COLO829 (cell line): ENCODE results near the gene NCKAP5.

Source experiments
- DNase-seq: peaks from one replicate; pipeline ENCODE4 v3.0.0; 2012; ENCODE audit warnings: low spot score

NCKAP5 gene

DNA sequence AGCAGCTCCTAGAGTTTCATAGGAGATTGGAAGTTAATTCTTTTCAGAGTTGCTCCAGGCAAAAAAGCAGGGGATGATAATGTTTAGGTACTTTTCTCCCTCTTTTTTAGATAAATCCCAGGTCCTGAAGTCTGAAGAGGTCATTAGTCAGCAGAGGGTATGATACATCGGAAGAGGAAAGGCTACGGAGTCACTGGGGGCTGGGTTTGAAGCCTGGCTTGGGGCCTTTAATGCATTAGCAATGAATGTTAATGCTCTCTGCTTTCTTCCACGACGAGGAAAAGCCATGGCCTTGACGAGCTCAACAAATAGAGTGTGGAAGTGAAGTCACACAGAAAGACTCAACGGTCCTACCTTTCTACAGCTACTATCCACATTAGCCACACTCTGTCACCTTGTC lies 235.1 kb downstream of the NCKAP5 start:
- no peak for DNase-seq

DNA sequence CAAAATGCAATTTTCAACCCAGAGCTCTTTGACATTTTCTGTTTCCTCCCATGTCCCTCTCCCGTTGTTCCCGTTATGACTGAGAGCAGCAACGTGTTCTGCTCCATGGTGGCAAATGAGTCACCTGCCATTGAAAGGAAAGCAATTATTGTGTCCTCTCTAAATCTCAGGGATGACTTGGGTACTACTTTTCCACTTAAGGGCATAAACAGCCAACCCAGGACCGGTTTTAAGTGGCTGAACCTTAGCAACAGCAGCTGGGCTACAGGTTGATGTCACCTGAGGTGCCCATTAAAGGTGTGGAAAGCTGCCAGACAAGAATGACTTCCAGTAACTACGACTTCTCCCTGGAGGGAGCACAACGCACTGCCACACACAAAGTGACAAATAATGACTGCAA lies 236.8 kb downstream of the NCKAP5 start:
- DNase-seq = no peak

DNA sequence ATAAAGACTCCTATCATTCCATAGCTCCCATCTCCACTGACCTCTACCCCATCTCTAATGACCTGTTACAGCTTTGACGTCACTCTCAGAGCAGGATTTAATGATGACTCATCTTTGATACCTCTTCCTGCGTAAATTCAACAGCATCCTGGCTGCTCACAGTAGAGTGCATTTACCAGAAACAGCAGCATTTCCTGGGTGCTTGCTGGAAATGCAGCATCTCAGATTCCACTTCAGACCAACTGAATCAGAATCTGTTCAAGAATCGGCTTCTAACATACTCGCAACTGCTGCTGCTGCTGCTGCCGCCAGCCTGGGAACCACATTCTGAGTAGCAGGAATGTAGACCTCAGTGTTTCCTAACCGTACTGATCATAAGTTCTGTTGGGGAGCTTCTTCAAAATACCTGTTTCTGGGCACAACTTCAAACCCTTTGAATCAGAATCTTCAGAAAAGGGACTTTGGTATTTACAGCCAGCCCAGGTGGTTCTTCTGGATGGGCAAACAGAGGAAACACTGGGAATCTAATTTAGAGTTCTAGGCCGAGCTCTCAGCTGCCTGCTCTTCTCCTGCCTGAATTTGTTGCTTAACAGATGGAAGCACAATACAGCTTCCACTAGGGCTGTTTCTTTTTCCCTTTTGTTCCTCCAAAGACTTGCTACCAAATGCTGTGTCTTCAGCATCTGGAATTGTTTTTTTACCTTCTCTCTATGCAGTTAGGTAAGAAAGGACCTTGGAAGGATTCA lies 241.4 kb downstream of the NCKAP5 start:
- peak; percentile 56 for DNase-seq

DNA sequence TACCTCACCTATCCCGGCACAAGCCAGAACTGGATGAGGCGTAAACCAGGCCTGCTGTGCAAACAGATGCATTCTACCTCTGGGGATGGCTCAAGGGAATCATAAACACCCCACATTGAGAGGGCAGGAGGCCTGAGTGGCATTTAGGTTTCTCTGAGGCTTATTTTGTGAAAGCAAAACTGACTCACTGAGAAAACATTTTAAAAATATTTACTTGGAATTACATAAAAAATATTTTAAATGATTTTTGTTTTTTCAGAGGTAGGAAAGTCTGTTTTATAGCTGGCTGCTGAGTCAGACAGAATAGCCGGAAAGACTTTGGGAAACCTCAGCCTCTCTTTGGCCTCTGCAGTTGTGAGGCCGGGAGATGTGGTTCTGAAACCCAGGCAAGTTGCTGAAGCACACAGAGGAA lies 244.1 kb downstream of the NCKAP5 start:
- DNase-seq = no peak

- no peak for DNase-seq
These were observed 245.4 kb downstream of the NCKAP5 start for GRCh38 chr2:133322909-133323308.

- DNase-seq = no peak
These were observed 251.1 kb downstream of the NCKAP5 start for GRCh38 chr2:133317178-133317577.

DNA sequence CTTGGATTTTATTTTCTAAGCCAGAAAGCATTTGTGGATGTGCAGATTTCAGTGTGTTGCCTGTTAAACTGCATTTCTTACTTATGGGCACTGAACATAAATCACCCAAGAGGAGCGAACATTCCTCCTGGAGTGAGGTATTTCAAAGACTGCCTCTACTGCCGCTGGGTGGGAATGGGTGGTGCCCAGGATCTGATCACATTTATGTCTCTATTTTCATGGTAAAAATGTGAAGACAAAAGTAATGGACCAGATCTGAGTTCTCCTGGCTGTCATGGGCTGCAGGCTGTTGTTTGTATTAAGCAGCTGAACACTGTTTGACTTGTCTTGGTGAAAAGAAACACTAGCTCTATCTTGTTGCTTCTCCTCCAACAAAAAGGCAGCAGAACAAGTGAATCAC lies 251.7 kb downstream of the NCKAP5 start:
- no peak for DNase-seq

GRCh38 chr2:133315280-133315679 lies 253.0 kb downstream of the NCKAP5 start:
- no peak for DNase-seq

- DNase-seq = no peak
These were observed 253.5 kb downstream of the NCKAP5 start for GRCh38 chr2:133314795-133315194.

GRCh38 chr2:133312038-133312729 lies 256.1 kb downstream of the NCKAP5 start:
- DNase-seq = no peak

DNA sequence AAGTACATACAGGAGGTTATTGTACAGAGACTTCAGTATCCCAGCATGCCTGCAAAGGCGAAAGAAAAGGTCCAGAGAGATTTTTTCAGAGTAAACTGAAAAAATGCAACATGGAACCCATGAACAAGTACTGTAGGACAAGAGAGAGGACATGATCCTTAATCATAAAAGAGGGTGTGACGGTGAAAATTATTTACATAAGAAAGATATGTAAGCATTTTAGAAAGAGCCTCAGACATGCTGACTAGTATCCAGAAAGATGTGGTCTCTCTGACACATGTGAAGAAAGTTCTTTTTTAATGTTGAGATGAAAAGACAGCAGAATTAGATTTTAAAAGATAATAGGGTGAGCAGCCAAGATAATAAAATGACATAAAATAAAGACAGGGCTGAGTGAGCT lies 262.0 kb downstream of the NCKAP5 start:
- DNase-seq = no peak

- DNase-seq = no peak
These were observed 263.9 kb downstream of the NCKAP5 start for GRCh38 chr2:133304344-133304743.

DNA sequence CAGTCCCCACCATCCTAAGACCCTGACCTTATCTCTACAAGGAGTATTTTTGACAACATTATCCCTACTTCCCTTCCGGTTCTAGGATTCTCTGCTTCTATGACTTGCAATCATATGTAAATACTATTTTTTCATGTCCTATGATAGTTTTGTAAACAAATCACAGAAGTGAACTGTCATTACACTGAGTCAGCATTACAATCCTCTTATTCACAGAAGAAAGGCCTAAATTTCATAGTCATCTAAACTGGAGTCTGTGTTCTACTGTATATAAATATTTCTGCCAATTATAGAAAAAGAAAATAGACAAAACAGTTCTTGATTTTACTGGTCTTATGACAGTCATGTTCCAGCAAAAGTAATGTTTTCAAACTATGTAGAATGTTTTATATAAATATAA lies 265.1 kb downstream of the NCKAP5 start:
- DNase-seq = no peak

DNA sequence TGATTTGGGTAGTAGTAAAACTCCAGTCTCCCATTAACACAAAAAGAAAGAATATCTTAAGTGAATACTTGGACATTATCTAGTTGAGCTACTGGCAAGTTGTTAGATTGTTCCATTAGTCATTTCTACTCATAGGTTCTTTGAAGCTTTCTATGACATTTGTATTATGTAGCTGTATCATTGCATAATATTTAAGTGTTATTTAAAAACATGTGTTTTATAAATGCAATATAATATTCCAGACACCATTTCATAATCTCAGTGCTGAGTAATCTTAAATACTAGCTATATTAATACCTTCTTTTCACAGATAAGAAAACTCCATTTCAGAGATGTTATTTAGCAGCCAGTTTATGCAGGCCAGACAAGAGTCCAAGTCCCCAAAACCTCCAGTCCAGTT lies 271.9 kb downstream of the NCKAP5 start:
- DNase-seq = no peak

DNA sequence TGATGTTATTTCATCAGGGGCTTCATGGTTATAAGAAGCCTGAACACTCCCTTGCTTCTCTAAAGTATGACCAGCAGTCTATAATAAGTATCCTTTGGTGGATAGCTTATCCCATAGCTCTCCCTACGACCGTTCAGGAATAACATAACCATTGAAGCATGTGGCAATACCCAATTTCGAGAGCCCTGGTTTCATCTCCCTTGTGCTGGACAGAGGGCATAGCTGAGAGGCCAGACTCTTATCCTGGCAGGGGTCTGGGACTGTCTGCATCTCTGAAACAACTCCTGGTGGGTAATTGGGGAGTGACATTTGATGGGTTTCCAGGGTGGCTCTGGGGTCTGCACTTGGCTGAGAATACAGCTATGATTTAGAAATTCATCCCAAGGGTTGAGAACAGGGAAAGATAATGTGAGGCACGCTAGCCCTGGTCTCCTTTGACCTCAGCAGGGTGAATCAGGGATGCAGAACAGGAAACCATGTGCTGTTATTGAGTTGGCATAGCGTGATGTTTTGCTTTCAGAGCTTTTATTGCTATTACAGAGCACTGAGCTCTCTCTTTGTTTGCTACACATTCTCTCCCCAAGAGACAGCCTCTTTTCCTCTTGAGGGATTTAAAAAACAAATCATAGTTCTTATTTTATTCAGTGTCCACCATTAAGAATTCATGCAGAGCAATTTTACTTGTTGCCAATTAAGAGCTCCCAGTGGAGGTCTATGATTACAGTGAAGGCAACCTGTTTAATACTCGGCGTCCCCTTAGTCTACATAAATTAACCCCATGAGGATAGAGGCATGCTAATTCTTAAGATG lies 274.5 kb downstream of the NCKAP5 start:
- DNase-seq = no peak

DNA sequence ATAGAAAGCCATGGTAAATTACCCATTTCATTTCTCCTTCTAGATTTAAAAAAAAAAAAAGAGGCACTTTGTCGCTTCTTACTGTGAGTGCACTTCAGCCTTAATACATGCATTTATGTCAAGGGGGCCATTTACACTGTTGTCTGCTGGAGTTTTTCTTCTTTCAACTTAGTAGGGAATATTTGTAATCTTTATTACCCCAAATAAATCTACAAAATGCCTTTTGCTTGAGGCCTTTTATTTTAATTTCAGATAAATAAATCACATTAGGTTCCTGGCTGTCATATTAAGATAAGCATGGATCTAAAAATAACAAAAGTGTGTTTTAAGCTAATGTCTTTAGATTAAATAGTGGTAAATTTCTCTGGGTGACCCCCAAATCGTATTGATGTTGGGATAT lies 276.0 kb downstream of the NCKAP5 start:
- DNase-seq = no peak

GRCh38 chr2:133287709-133288108 lies 280.6 kb downstream of the NCKAP5 start:
- no peak for DNase-seq

GRCh38 chr2:133286326-133286922 lies 281.8 kb downstream of the NCKAP5 start:
- peak; percentile 65 for DNase-seq

- no peak for DNase-seq
These were observed 295.2 kb downstream of the NCKAP5 start for GRCh38 chr2:133273031-133273430.

GRCh38 chr2:133271105-133271504 lies 297.2 kb downstream of the NCKAP5 start:
- no peak for DNase-seq

DNA sequence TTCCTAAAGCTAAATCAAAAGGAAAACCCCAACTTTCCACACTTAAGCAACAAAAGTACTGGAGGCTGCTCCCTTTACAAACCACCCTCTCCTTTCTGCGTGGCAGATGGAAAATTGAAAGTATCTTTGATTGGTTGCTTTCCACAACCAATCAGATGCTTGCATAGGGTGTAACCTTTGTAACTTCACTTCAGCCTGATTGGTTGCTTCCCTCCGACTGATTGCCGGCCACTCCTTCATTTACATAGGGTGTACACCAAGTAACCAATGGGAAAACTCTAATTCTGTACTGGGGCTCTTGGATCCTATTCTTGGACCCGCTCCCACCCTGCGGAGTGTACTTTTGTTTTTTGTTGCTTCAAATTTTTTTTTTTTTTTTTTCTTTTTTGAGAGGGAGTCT lies 297.7 kb downstream of the NCKAP5 start:
- DNase-seq = no peak

- no peak for DNase-seq
These were observed 301.2 kb downstream of the NCKAP5 start for GRCh38 chr2:133266926-133267590.
